Measurements from ENCODE around the gene KCNQ4. TPM values are rescaled to one million over a fixed set of nuclear protein-coding genes. Genes with fewer than 3 reads are reported as not detected.

KCNQ4 gene
- total and polyA plus RNA-seq, 2 of the 4 experiments (the other 2 are of a cell fraction), result 0.07 TPM; not detected in 1

- in situ Hi-C loops (cut with MboI; ENCODE audit: low sequenced_read_pairs), result no loop called here
- CTCF ChIA-PET, result no interaction called here
Observed at GRCh38 chr1:40762144-40762923, 21.3 kb upstream of the KCNQ4 start.

More at GRCh38 chr1:40762144-40762923, 21.3 kb upstream of the KCNQ4 start:
- H3K23ac ChIP-seq (ENCODE audit: low read depth, low read length), result no peak overlapping the region
- H3K9me1 ChIP-seq (ENCODE audit: insufficient read depth, low read length), result peaks cover 6% of the 10 kb centered on the region; the same call in 1 of the 2 replicates
- H2BK5ac ChIP-seq (ENCODE audit: low read depth, low read length, poor library complexity, severe bottlenecking), result no peak overlapping the region
- intact Hi-C loops (cut with micrococcal nuclease), result no loop called here
- H4K8ac ChIP-seq (ENCODE audit: low read depth in 2 of 2, low read length in 2 of 2), result no peak overlapping the region
- DNase-seq (no peak), ATAC-seq (ENCODE audit: low read depth) (no peak)
- no peaks in the 10 kb centered on the region for H3K27me3 ChIP-seq (ENCODE audit: control insufficient read depth, insufficient read depth, low read length)
- peaks cover 2% of the 10 kb centered on the region; the same call in 1 of the 2 replicates for H3K4me1 ChIP-seq (ENCODE audit: control insufficient read depth, insufficient read depth, low read length)
- no peak overlapping the region for H3K4ac ChIP-seq (ENCODE audit: low read depth, low read length)
- peaks cover 51% of the 10 kb centered on the region for H3K36me3 ChIP-seq (ENCODE audit: control insufficient read depth, insufficient read depth, low read length)
- no peak overlapping the region for H3K14ac ChIP-seq (replicated peaks; ENCODE audit: low read depth, low read length)
- no peak overlapping the region for H2AK5ac ChIP-seq (ENCODE audit: low read depth, low read length)
- no peak overlapping the region for H3K4me3 ChIP-seq (ENCODE audit: insufficient read depth, low read depth, low read length)
- no peak overlapping the region for H4K91ac ChIP-seq (ENCODE audit: insufficient read depth, low read depth, low read length)
- no peaks in the 10 kb centered on the region for H3K9me3 ChIP-seq (ENCODE audit: control insufficient read depth, insufficient read depth, low read length)
- no peak overlapping the region for H3K56ac ChIP-seq (ENCODE audit: extremely low read depth, insufficient read depth, low read length)
- no peak overlapping the region for H2BK15ac ChIP-seq (ENCODE audit: low read depth, low read length)
- no peak overlapping the region for H3K27ac ChIP-seq (ENCODE audit: insufficient read depth, low read length)
- no peak overlapping the region for H2AFZ ChIP-seq (replicated peaks; ENCODE audit: low read length, poor library complexity)
- H2AK9ac ChIP-seq (replicated peaks; ENCODE audit: low read depth, low read length, poor library complexity), result no peak overlapping the region
- H3K79me1 ChIP-seq (ENCODE audit: low read depth in 1 of 2, low read length in 2 of 2), result no peaks in the 10 kb centered on the region; a peak in 1 of 4 replicates
- no peak overlapping the region for H4K5ac ChIP-seq (ENCODE audit: low read depth, low read length)
- H4K20me1 ChIP-seq (ENCODE audit: insufficient read depth, low read length), result no peaks in the 10 kb centered on the region
- H2BK20ac ChIP-seq (ENCODE audit: low read depth, low read length), result no peak overlapping the region
- TF ChIP-seq MAZ (IDR thresholded peaks at IDR 0.05; ENCODE audit: borderline replicate concordance, low read depth, low read length) (no peak), MAFK (IDR thresholded peaks at IDR 0.05; ENCODE audit: low read depth, low read length) (no peak), CEBPB (IDR thresholded peaks at IDR 0.05; ENCODE audit: low read depth, low read length) (no peak), SMC3 (IDR thresholded peaks at IDR 0.05; ENCODE audit: low read depth, low read length) (no peak), MXI1 (IDR thresholded peaks at IDR 0.05; ENCODE audit: borderline replicate concordance, low read depth, low read length) (no peak), FOS (IDR thresholded peaks at IDR 0.05; ENCODE audit: low read depth, low read length) (no peak), CHD1 (IDR thresholded peaks at IDR 0.05; ENCODE audit: low read depth, low read length) (no peak), ELK1 (IDR thresholded peaks at IDR 0.05; ENCODE audit: borderline replicate concordance, low read depth, low read length) (no peak), CTCF (conservative IDR thresholded peaks at IDR 0.05; ENCODE audit: low read depth, low read length) (no peak), RFX5 (IDR thresholded peaks at IDR 0.05; ENCODE audit: low read depth, low read length) (no peak), BHLHE40 (IDR thresholded peaks at IDR 0.05; ENCODE audit: low read depth, low read length) (no peak), RAD21 (IDR thresholded peaks at IDR 0.05; ENCODE audit: low read length) (no peak), POLR2A (IDR thresholded peaks at IDR 0.05; ENCODE audit: low read depth, low read length) (no peak), RCOR1 (IDR thresholded peaks at IDR 0.05; ENCODE audit: insufficient replicate concordance, low read length) (no peak), USF2 (IDR thresholded peaks at IDR 0.05; ENCODE audit: low read depth, low read length) (no peak), NFE2L2 (IDR thresholded peaks at IDR 0.05; ENCODE audit: low read depth, low read length) (no peak)
- POLR2A ChIA-PET (ENCODE audit: unreplicated experiment), result no interaction called here
- dilution Hi-C loops (cut with HindIII; ENCODE audit: low sequenced_read_pairs, unreplicated experiment), result no loop called here
- H2BK120ac ChIP-seq (ENCODE audit: low read depth, low read length), result no peak overlapping the region
- no TSS peak for BruUV-seq (replicated peaks)
- H3K9ac ChIP-seq (ENCODE audit: low read depth, low read length), result no peak overlapping the region
- no peak overlapping the region for H3K4me2 ChIP-seq (ENCODE audit: low read depth, low read length)
- no peak overlapping the region for H3K18ac ChIP-seq (ENCODE audit: low read depth, low read length)
- no CpG with 5 or more reads among the region's 7 CpGs for WGBS, 2 experiments (ENCODE audit: extremely low coverage in 2 of 2, insufficient read length in 1 of 2)

Measured in IMR-90 (cell line).